IPS DF 19.7 (cell line): ENCODE data around the gene C4A.
"Not testable (repeated sequence)": the region's sequence is repeated elsewhere in the genome, so short reads cannot be mapped to it uniquely, and the experiment has no call there.

Experiments used
- DNase-seq: peaks from one replicate; pipeline ENCODE4 v3.0.0-alpha.2; 2013; ENCODE audit warnings: low read depth, low spot score

The C4A gene

DNA sequence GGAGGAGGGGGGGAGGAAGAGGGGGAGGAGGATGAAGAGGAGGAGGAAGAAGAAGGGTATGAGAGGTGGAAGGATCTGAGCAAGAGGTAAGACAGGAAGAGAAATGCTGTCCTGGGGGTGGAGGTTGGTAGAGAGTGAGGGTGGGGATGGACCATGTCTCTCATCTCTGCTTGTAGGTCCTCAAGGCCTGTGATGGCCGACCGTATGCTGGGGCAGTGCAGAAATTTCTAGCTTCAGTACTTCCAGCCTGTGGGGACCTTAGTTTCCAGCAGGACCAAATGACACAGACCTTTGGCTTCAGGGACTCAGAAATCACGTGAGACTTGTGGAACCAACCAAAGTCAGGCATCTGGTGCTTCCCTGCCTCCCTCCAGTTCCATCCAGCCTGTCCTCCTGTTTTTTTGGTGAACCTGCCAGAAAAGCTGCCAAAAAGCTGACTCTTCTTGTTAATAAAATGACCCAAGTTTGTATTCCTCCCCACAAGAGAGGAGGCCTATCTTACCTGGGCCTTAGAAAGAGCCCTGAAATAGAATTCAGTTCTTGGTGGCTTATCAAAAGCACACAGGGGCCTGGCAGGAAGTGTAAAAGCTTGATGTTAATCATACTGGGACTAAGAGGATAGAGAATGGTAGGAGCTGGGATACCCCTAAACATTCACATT, 2.5 kb upstream of the C4A start:
- no peak for DNase-seq

DNA sequence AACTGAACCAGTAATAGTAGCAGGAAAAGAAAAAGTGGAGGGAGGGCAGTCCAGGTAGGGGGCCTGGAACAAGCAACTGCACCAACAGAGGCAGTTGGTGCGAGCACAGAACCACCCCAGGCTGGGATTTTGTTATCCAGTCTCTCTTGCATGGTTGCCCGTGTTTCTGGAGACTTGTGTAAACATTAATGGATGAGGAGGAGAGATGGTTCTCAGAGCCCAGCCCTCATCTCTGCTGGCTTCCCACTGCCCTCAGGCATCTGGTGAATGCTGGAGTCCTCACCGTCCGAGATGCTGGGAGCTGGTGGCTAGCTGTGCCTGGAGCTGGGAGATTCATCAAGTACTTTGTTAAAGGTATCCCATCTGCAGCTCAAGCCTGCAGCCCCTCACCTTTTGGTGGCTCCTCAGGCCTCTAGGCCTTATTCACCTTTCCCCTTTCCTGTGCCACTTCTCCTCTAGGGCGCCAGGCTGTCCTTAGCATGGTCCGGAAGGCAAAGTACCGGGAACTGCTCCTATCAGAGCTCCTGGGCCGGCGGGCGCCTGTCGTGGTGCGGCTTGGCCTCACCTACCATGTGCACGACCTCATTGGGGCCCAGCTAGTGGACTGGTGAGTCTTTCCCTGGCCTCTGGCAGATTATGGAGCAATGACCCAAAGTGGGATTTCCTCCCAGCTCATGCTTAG, 1.5 kb upstream of the C4A start:
- DNase-seq, result not testable (repeated sequence)

DNA sequence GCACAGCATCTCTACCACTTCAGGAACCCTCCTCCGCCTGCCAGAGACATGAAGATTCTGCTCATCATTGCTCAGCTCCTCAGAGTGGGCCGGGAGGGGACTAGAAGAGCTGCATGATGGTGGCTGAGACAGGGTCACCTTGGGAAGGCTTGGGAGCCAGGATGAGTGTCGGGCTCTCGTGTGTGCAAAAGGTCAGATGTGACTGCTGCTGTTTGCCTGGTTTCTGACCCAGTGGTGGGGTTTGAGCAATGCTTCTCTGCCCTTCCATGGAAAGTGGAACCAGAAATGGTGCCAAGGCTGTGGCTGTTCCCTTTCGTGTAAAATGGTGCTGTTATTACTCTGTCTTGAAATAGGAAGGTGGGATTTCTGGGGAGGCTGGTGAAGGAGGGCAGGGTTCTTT, 859 bp upstream of the C4A start:
- DNase-seq, result not testable (repeated sequence)

DNA sequence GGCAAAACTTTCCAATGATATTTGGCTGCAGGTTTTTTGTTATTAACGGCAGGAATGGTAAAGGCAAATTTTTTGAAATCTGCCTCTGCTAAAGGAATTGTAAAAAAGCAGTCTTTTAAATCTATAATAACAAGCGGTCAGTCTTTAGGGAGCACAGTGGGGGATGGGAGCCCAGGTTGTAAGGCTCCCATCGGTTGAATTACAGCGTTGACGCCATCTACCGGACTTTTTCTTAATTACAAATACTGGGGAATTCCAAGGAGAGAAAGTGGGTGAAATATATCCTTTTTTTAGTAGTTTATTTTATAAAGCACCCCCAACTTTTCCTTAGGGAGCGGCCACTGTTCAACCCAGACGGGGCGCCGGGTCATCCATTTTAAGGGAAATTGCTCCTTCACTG, 7.5 kb downstream of the C4A start:
- DNase-seq, result not testable (repeated sequence)

DNA sequence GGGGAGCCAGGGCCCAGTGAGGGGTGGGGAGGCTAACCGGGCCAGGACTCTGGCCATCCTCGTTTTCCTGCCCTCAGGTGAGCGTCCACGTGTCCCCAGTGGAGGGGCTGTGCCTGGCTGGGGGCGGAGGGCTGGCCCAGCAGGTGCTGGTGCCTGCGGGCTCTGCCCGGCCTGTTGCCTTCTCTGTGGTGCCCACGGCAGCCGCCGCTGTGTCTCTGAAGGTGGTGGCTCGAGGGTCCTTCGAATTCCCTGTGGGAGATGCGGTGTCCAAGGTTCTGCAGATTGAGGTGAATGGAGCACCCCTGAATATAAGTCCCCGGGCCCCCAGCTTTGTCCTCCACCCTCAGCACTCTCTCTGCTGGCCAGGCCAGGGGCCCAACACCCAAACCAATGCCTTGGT, 12.6 kb downstream of the C4A start:
- not testable (repeated sequence) for DNase-seq

DNA sequence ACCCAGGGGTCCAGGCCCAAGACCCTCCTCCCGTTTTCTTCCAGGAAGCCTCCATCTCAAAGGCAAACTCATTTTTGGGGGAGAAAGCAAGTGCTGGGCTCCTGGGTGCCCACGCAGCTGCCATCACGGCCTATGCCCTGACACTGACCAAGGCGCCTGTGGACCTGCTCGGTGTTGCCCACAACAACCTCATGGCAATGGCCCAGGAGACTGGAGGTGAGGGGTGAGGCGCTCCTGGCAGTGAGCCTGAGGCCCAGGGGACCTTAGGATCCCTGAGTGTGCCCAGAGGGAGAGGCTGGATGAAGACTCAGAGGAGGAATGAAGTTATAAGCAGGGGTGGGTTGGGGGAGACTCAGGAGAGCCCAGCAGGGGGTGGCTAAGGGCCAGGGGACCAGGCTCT, 14.5 kb downstream of the C4A start:
- not testable (repeated sequence) for DNase-seq

DNA sequence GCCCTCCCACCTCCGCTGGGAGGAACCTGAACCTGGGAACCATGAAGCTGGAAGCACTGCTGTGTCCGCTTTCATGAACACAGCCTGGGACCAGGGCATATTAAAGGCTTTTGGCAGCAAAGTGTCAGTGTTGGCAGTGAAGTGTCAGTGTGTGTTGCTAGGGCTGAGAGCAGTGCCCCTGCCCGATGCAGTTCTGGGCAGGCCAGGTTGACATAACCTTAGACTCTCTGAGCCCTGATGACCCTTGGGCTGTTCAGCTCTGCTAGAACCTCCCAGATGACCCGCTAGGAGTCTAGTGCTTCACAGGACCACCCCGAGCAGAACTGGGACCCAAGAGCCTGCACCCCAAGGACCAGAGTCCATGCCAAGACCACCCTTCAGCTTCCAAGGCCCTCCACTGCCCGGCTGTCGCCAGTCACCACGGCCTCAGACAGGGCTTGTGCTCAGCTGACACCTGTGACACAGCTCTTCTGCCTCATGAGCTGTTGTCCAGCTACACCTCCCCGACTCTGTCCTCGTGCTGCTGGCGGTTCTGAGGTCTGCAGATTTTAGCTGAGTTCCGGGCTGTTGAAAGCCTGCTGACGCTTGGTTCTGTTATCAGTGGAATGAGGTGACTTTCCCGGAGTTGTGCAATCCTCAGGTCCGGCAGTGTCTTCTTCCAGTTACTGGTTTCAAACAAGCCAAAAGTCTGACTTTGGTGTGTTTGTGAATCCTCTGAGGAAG, 20.9 kb downstream of the C4A start:
- not testable (repeated sequence) for DNase-seq

DNA sequence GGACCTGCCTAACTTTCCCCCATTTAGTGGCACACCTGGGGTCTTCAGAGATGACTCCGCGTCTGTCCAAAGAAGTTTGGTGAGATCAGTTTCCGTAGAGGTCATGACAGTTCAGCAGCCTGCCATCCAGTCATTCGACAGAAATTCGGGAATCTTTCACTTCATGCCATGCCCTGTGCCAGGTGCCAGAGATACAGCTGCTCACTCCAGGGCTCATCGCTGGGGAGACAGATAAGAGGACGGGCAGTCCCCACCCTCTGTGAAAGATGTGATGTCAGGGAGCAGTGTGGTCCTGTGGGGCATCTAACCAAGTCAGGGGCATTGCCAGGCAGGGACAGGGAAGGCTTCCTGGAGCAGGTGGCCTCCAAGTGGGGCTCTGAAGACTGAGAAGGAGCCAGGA, 21.4 kb downstream of the C4A start:
- DNase-seq, result not testable (repeated sequence)

DNA sequence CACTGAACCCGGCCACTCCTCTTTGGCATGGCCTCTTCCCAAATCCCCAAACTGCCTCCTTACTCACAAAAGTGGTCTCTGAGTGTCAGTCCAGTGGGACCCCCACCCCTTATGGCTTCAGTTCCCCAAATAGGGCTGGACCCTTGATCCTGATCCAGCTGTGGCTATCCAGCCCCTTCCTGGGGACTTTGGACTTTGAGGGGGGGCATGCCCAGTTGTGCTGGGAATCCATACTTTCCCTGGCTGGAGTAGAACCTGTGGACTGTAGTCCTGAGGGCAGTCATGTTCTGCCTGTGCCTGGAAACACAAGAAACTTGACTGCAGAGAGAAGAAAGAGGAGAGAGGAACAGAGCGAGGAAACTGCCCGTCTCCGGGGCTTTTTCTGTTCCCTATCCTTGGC, 22.5 kb downstream of the C4A start:
- not testable (repeated sequence) for DNase-seq

DNA sequence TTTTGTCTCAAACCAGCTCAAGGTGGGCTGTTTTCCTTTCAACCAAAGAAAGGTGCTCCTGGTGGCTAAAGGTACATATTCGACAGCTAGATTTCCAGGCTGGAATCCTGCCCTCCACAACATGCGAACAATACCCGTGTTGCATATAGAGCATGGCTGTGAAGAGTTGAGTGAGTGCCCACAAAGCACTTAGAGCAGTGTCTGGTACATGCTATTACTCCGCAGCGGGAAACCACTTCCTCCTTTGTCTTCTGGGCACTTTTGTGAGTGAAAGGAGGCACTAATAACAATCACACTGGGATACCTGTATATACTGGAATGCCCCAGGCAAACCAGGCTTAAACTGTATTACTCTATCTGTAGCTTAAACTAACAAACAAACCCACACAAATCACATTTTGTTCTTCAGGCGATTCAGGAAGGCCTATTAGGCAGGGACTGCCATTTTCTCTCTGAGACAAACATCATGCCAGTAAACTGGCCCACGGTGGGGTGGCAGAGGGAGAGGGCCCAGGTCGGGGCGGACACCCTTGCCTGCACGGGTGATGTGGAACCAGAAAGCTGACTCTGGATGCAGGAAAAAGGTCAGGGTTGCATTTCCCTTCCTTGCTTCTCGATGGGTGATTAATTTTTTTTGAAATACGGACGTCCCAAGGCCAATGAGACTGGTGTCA, 23.1 kb downstream of the C4A start:
- not testable (repeated sequence) for DNase-seq

DNA sequence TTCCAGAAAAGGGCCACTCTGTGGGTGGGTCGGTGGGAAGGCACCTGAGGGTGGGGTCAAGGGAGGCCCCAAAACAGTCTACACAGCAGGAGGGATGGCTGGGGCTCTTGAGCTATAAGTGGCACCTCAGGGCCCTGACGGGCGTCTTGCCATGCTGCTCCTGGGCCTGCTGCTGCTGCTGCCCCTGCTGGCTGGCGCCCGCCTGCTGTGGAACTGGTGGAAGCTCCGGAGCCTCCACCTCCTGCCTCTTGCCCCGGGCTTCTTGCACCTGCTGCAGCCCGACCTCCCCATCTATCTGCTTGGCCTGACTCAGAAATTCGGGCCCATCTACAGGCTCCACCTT, 23.7 kb downstream of the C4A start:
- DNase-seq, result not testable (repeated sequence)

DNA sequence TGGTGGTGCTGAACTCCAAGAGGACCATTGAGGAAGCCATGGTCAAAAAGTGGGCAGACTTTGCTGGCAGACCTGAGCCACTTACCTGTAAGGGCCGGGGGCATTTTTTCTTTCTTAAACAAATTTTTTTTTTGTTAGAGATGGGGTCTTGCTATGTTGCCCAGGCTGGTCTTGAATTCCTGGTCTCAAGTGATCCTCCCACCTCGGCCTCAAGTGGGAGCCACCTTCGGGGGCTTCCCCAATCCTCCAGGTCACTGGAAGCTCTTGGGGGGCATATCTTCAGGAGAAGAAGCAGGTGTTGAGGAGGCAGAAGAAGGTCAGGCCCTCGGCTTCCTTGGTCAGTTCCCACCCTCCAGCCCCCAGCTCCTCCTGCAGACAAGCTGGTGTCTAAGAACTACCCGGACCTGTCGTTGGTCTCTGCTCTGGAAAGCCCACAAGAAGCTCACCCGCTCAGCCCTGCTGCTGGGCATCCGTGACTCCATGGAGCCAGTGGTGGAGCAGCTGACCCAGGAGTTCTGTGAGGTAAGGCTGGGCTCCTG, 24.2 kb downstream of the C4A start:
- not testable (repeated sequence) for DNase-seq

DNA sequence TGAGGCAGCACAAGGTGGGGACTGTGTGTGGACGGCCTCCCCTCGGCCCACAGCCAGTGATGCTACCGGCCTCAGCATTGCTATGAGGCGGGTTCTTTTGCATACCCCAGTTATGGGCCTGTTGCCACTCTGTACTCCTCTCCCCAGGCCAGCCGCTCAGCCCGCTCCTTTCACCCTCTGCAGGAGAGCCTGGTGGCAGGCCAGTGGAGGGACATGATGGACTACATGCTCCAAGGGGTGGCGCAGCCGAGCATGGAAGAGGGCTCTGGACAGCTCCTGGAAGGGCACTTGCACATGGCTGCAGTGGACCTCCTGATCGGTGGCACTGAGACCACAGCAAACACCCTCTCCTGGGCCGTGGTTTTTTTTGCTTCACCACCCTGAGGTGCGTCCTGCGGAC, 25.2 kb downstream of the C4A start:
- DNase-seq, result not testable (repeated sequence)

DNA sequence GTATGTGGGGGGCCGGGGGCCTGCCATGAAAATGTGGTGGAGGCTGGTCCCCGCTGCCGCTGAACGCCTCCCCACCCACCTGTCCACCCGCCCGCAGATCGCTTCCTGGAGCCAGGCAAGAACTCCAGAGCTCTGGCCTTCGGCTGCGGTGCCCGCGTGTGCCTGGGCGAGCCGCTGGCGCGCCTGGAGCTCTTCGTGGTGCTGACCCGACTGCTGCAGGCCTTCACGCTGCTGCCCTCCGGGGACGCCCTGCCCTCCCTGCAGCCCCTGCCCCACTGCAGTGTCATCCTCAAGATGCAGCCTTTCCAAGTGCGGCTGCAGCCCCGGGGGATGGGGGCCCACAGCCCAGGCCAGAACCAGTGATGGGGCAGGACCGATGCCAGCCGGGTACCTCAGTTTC, 26.2 kb downstream of the C4A start:
- DNase-seq, result not testable (repeated sequence)

DNA sequence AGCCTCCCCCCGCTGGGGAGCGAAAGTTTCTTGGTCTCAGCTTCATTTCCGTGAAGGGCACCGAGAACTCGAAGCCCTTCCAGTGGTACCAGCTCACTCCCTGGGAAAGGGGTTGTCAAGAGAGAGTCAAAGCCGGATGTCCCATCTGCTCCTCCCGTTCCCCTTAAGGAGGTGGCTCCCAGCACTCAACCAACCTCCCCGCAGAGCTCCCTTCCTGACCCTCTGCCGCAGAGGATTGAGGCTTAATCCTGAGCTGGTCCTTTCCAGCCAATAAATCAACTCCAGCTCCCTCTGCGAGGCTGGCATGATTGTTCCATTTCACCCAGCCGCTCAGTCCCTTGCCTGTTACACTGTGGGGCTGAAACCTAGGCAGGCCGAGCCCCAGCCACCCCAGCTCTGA, 26.8 kb downstream of the C4A start:
- DNase-seq, result not testable (repeated sequence)

DNA sequence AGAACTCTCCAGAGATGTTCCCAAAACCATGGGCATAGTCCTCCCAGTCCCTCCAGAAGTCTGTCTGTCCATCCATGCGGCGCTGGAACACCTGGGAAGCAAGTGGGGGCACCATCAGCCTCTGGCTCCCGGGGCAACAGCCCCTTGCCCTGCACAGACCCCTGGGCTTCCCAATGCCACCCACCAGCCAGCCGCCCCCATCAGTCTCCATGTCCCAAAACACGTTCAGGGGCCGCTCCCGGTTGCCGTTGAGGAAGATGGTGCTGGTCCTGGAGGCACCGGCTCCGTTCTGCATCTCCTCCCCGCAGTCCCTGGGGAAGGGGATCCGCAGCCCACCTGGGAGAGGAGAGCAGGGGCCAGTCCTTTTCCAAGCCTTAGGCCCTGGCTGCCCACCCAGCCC, 27.7 kb downstream of the C4A start:
- DNase-seq, result not testable (repeated sequence)

DNA sequence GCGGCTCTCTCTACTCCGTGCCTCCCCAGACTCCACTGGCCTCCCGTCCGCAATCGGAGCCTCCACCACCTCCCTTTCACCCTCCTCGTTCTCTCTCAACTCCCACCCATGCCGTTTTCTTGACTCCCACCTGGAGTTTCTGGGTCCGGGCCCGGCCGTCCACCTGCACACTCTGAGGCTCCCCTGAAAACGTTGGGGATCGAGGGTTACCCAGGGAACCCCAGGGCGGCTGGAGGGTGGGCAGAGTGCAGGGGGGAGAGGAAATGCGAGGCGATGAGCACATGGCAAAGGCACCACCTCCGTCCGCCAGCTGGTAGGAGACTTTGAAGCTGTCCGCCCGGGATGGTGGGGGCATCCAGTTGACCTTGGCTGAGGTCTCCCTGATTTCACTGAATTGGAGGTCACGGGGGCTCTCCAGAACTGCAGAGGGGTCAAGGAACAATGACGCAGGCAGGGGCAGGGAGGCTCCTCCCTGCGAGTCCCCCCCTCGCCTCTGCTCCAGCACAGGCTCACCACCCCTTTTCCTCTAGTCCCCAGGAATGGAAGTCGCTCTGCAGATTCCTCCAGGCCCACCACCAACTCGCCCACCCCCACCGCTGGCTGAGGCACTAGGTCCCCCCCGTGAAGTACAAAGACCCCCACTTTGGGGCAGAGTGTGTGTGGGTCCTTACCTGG, 29.1 kb downstream of the C4A start:
- not testable (repeated sequence) for DNase-seq

DNA sequence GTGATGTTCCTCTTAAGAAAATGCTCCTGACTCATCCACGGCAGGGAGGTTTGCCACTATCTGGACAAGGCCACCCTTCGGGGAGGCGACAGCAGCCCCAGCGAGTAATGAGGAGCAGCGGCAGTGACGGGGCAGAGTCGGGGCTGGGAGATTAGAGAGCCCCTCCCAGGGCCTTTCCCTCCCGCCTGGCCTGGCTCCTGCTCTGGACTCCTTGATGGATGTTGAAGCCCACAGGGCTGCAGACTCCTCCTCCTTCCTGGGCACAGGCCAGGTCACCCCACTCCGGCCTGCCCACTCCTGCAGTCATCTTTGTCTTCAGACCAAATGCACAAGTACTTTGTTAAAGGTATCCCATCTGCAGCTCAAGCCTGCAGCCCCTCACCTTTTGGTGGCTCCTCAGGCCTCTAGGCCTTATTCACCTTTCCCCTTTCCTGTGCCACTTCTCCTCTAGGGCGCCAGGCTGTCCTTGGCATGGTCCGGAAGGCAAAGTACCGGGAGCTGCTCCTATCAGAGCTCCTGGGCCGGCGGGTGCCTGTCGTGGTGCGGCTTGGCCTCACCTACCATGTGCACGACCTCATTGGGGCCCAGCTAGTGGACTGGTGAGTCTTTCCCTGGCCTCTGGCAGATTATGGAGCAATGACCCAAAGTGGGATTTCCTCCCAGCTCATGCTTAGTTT, 31.2 kb downstream of the C4A start:
- DNase-seq, result not testable (repeated sequence)

DNA sequence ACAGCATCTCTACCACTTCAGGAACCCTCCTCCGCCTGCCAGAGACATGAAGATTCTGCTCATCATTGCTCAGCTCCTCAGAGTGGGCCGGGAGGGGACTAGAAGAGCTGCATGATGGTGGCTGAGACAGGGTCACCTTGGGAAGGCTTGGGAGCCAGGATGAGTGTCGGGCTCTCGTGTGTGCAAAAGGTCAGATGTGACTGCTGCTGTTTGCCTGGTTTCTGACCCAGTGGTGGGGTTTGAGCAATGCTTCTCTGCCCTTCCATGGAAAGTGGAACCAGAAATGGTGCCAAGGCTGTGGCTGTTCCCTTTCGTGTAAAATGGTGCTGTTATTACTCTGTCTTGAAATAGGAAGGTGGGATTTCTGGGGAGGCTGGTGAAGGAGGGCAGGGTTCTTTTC, 31.9 kb downstream of the C4A start:
- not testable (repeated sequence) for DNase-seq

DNA sequence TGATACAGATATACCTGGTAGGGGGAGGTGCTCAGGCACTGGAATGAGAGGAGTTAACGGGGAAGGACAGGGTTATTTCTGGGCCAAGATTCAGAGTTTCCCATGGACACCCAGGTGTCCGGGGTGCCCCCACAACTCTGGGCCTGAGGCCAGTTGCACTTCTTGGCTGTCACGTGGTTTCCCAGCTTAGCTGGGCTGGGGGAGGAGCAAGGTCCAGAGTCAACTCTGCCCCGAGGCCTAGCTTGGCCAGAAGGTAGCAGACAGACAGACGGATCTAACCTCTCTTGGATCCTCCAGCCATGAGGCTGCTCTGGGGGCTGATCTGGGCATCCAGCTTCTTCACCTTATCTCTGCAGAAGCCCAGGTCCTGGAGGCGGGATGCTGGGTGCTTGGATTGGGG, 32.7 kb downstream of the C4A start, which contains the start of gene C4B:
TSS of gene C4B (plus strand) at position 249 of the 400 bp plus-strand sequence. CDS start at position 300, 51 bp downstream.
- DNase-seq, result not testable (repeated sequence)

DNA sequence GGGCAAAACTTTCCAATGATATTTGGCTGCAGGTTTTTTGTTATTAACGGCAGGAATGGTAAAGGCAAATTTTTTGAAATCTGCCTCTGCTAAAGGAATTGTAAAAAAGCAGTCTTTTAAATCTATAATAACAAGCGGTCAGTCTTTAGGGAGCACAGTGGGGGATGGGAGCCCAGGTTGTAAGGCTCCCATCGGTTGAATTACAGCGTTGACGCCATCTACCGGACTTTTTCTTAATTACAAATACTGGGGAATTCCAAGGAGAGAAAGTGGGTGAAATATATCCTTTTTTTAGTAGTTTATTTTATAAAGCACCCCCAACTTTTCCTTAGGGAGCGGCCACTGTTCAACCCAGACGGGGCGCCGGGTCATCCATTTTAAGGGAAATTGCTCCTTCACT, 40.2 kb downstream of the C4A start:
- not testable (repeated sequence) for DNase-seq
